ENCODE measurements around the gene PTPRB.

PTPRB gene

GRCh38 chr12:70641691-70642090, 4.5 kb upstream of the PTPRB start:
- in situ Hi-C loops (cut with HindIII; ENCODE audit: low pct_ligation_motif_present, low sequenced_read_pairs), result no loop called here
- Histone ChIP-seq H3K27ac (no peak overlapping the region), H3K4me3 (ENCODE audit: low read depth, low read length) (no peak overlapping the region), H3K36me3 (replicated peaks) (no peaks in the 10 kb centered on the region), H3K27me3 (replicated peaks) (no peaks in the 10 kb centered on the region)
- TF ChIP-seq CTCF (IDR thresholded peaks at IDR 0.05; ENCODE audit: low read depth, low read length, missing control alignments), result no peak
- DNase-seq, result no peak

- Histone ChIP-seq H3K27me3 (replicated peaks) (no peaks in the 10 kb centered on the region), H3K27ac (no peak overlapping the region), H3K4me3 (ENCODE audit: low read depth, low read length) (no peak overlapping the region), H3K36me3 (replicated peaks) (no peaks in the 10 kb centered on the region)
- no peak for DNase-seq
- in situ Hi-C loops (cut with HindIII; ENCODE audit: low pct_ligation_motif_present, low sequenced_read_pairs), result no loop called here
- TF ChIP-seq CTCF (IDR thresholded peaks at IDR 0.05; ENCODE audit: low read depth, low read length, missing control alignments), result no peak
These were observed 3.7 kb upstream of the PTPRB start for GRCh38 chr12:70640901-70641300.

- Histone ChIP-seq H3K4me3 (ENCODE audit: low read depth, low read length) (no peak overlapping the region), H3K27ac (no peak overlapping the region), H3K36me3 (replicated peaks) (no peaks in the 10 kb centered on the region), H3K27me3 (replicated peaks) (no peaks in the 10 kb centered on the region)
- in situ Hi-C loops (cut with HindIII; ENCODE audit: low pct_ligation_motif_present, low sequenced_read_pairs), result no loop called here
- TF ChIP-seq CTCF (IDR thresholded peaks at IDR 0.05; ENCODE audit: low read depth, low read length, missing control alignments), result no peak
- DNase-seq, result no peak
These were observed 2.3 kb upstream of the PTPRB start for GRCh38 chr12:70639535-70639934.

GRCh38 chr12:70638639-70639360, 1.6 kb upstream of the PTPRB start:
- in situ Hi-C loops (cut with HindIII; ENCODE audit: low pct_ligation_motif_present, low sequenced_read_pairs), result no loop called here
- Histone ChIP-seq H3K36me3 (replicated peaks) (no peaks in the 10 kb centered on the region), H3K4me3 (ENCODE audit: low read depth, low read length) (no peak overlapping the region), H3K27me3 (replicated peaks) (no peaks in the 10 kb centered on the region), H3K27ac (no peak overlapping the region)
- DNase-seq, result no peak
- TF ChIP-seq CTCF (IDR thresholded peaks at IDR 0.05; ENCODE audit: low read depth, low read length, missing control alignments), result no peak

- no peak overlapping the region for H3K27ac ChIP-seq
- in situ Hi-C loops (cut with HindIII; ENCODE audit: low pct_ligation_motif_present, low sequenced_read_pairs), result no loop called here
- no peak for DNase-seq
These were observed 1.5 kb downstream of the PTPRB start for GRCh38 chr12:70635755-70636154.

More at GRCh38 chr12:70635755-70636154, 1.5 kb downstream of the PTPRB start:
- Histone ChIP-seq H3K27me3 (replicated peaks) (no peaks in the 10 kb centered on the region), H3K4me3 (ENCODE audit: low read depth, low read length) (no peak overlapping the region), H3K36me3 (replicated peaks) (no peaks in the 10 kb centered on the region)
- TF ChIP-seq CTCF (IDR thresholded peaks at IDR 0.05; ENCODE audit: low read depth, low read length, missing control alignments), result no peak

All from brain microvascular endothelial cell (primary cell).